Lung (tissue), 12 donors: ENCODE results near the gene DDX51. TPM values are rescaled to one million over a fixed set of nuclear protein-coding genes. Genes with fewer than 3 reads are reported as not detected.

Experiments
- ATAC-seq: fragments of 200-7000 bp; cut with Tn5 transposase; one replicate; pipeline ENCODE4 v1.9.1; 2020; ENCODE audit warnings: moderate number of reproducible peaks; ENCODE audit not compliant: insufficient read depth, low FRiP score
- DNase-seq, 3 donors: peaks; one replicate each; pipeline ENCODE4 v3.0.0-alpha.2; 2013 to 2017
- H3K27ac ChIP-seq, 2 donors: one replicate each; pipeline ENCODE4 v1.5.1; 2013; ENCODE audit warnings: mild to moderate bottlenecking in 2 of 2, moderate library complexity in 2 of 2, control low read depth in 1 of 2, inconsistent platforms in 1 of 2, low read depth in 1 of 2, low read length in 1 of 2
- H3K27me3 ChIP-seq, 3 donors: one replicate each; pipeline ENCODE4 v1.5.1; 2013; ENCODE audit warnings: low read length in 2 of 3; ENCODE audit not compliant: control insufficient read depth in 3 of 3, insufficient read depth in 3 of 3
- H3K36me3 ChIP-seq, 4 donors: one replicate each; pipeline ENCODE4 v1.5.1; 2013; ENCODE audit warnings: low read length in 4 of 4, mild to moderate bottlenecking in 1 of 4, moderate library complexity in 1 of 4; ENCODE audit not compliant: control insufficient read depth in 4 of 4, insufficient read depth in 4 of 4
- H3K4me1 ChIP-seq, 5 donors: one replicate each; pipeline ENCODE4 v1.5.1; 2013; ENCODE audit warnings: low read length in 5 of 5, mild to moderate bottlenecking in 2 of 5, moderate library complexity in 1 of 5; ENCODE audit not compliant: control insufficient read depth in 5 of 5, insufficient read depth in 5 of 5
- H3K4me3 ChIP-seq: one replicate; pipeline ENCODE4 v1.5.1; 2013; ENCODE audit warnings: mild to moderate bottlenecking, control low read depth, moderate library complexity
- H3K9ac ChIP-seq, 2 donors: one replicate each; pipeline ENCODE4 v1.5.1; 2013; ENCODE audit warnings: low read length in 2 of 2, control low read depth in 1 of 2; ENCODE audit not compliant: insufficient read depth in 1 of 2
- H3K9me3 ChIP-seq, 4 donors: one replicate each; pipeline ENCODE4 v1.5.1; 2013; ENCODE audit warnings: low read length in 3 of 4, mild to moderate bottlenecking in 1 of 4, moderate library complexity in 1 of 4; ENCODE audit not compliant: control insufficient read depth in 4 of 4, insufficient read depth in 3 of 4
- CTCF ChIP-seq: IDR thresholded peaks from 2 replicates; pipeline ENCODE4 v1.5.1; 2012; ENCODE audit warnings: mild to moderate bottlenecking; ENCODE audit errors: control extremely low read depth, extremely low read depth
- WGBS, 2 donors: extraction: QIAGEN DNeasy Blood & Tissue Kit; methylation state at CpG; one replicate each; pipeline ENCODE4 v1.1.7; 2013; 5-methylcytosine and 5-hydroxymethylcytosine counted together
- polyA plus RNA-seq, 2 donors: library from polyadenylated mRNA; stranded (reverse); fragments of 200-250 nt; gene quantifications; one replicate each; pipeline ENCODE4 v1.2.1, GENCODE V29; 2013
- total RNA-seq, 2 donors: library from RNA; depleted of rRNA in 1 of 2; stranded (reverse); fragments of >200 nt in 1 of 2; gene quantifications; one replicate each; pipeline ENCODE4 v1.2.1, GENCODE V29; 2014 to 2021
- donor health status: control.
- donor health status: control.
- donor health status: Bipolar disorder and iron deficiency.
- donor health status: healthy.
- donor health status: DM: yes; HTN: yes; CAD: no.

The DDX51 gene
- total and polyA plus RNA-seq, 4 donors = 15.0 to 25.9 (median 17.2) TPM

GRCh38 chr12:132180648-132181546, 36.8 kb upstream of the DDX51 start:
- Histone ChIP-seq H3K9me3 (peaks cover 0 to 9% (median 2%) of the 10 kb centered on the region in 4 donors), H3K27me3 (peaks cover 0 to 38% (median 0%) of the 10 kb centered on the region in 3 donors), H3K36me3 (no peaks in the 10 kb centered on the region), H3K4me3 (no peak overlapping the region), H3K27ac (no peak overlapping the region), H3K4me1 (no peaks in the 10 kb centered on the region), H3K9ac (no peak overlapping the region)
- TF ChIP-seq CTCF = no peak
- 87 to 89% methylated on average over 30 of the region's 30 CpGs for WGBS, 2 donors
- ATAC-seq (no peak), DNase-seq (no peak)

- 75 to 82% methylated on average over 19 of the region's 19 CpGs for WGBS, 2 donors
- no peak for TF ChIP-seq CTCF
These were observed 35.6 kb upstream of the DDX51 start for GRCh38 chr12:132179431-132180362.

GRCh38 chr12:132178801-132179401, 34.8 kb upstream of the DDX51 start:
- WGBS, 2 donors = 58 to 65% methylated on average over 39 of the region's 39 CpGs
- no peak for TF ChIP-seq CTCF
- DNase-seq = no peak

More at GRCh38 chr12:132179431-132180362, 35.6 kb upstream of the DDX51 start:
- Histone ChIP-seq H3K9ac (no peak overlapping the region), H3K4me1 (no peaks in the 10 kb centered on the region), H3K4me3 (no peak overlapping the region), H3K36me3 (no peaks in the 10 kb centered on the region), H3K9me3 (peaks cover 0 to 9% (median 2%) of the 10 kb centered on the region in 4 donors), H3K27me3 (peaks cover 0 to 38% (median 0%) of the 10 kb centered on the region in 3 donors), H3K27ac (no peak overlapping the region)
- DNase-seq (no peak), ATAC-seq (no peak)

More at GRCh38 chr12:132178801-132179401, 34.8 kb upstream of the DDX51 start:
- Histone ChIP-seq H3K4me1 (no peaks in the 10 kb centered on the region), H3K36me3 (no peaks in the 10 kb centered on the region), H3K9ac (no peak overlapping the region), H3K27ac (no peak overlapping the region), H3K4me3 (no peak overlapping the region), H3K9me3 (peaks cover 0 to 9% (median 2%) of the 10 kb centered on the region in 4 donors), H3K27me3 (peaks cover 0 to 36% (median 0%) of the 10 kb centered on the region in 3 donors)
- no peak for ATAC-seq
